ENCODE measurements around the gene USP43. TPM values are rescaled to one million over a fixed set of nuclear protein-coding genes. Genes with fewer than 3 reads are reported as not detected.

USP43 gene
- total and polyA plus RNA-seq, 4 donors, result 2.9 to 9.8 (median 4.3) TPM

DNA sequence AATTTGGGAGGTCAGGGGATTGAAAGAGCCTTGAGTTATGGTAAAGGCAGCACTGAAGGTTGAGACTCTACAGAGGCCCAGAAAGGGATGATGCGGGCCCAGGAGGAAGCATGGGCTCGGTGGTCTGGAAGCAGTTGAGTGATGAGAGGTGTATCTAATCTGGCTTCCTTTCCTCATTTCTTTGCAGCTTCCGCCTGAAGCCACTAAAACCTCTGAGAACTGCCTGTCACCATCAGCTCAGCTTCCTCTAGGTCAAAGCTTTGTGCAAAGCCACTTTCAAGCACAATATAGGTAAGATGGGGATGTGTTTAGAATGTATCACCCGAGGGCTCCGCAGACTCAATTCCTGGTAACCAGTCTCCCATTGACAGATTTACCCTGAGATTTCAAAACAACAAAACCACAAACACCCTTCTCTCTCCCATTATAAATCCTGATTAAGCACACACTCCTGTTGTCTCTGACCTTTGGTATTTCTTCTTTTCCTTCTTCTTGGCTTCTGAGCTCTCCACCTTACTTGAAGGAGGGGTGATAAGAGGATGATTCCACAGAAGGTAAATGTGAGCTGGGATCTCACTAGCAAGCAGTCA, 21.2 kb downstream of the USP43 start:
- H3K27me3 ChIP-seq (ENCODE audit: control insufficient read depth in 3 of 3, insufficient read depth in 3 of 3, low read length in 2 of 3), result no peaks in the 10 kb centered on the region
- WGBS, 2 donors, result 45 to 67% methylated on average over 5 of the region's 5 CpGs
- H3K27ac ChIP-seq (ENCODE audit: low read depth in 1 of 2, low read length in 1 of 2), result no peak overlapping the region
- peaks cover 0 to 6% (median 0%) of the 10 kb centered on the region in 5 donors for H3K4me1 ChIP-seq (ENCODE audit: control insufficient read depth in 5 of 5, insufficient read depth in 5 of 5, low read length in 5 of 5)
- no peak for ATAC-seq (ENCODE audit: insufficient read depth, low FRiP score)
- no peak overlapping the region for H3K9ac ChIP-seq (ENCODE audit: insufficient read depth in 1 of 2, low read length in 2 of 2)
- DNase-seq, result no peak
- TF ChIP-seq, protein P1, sequence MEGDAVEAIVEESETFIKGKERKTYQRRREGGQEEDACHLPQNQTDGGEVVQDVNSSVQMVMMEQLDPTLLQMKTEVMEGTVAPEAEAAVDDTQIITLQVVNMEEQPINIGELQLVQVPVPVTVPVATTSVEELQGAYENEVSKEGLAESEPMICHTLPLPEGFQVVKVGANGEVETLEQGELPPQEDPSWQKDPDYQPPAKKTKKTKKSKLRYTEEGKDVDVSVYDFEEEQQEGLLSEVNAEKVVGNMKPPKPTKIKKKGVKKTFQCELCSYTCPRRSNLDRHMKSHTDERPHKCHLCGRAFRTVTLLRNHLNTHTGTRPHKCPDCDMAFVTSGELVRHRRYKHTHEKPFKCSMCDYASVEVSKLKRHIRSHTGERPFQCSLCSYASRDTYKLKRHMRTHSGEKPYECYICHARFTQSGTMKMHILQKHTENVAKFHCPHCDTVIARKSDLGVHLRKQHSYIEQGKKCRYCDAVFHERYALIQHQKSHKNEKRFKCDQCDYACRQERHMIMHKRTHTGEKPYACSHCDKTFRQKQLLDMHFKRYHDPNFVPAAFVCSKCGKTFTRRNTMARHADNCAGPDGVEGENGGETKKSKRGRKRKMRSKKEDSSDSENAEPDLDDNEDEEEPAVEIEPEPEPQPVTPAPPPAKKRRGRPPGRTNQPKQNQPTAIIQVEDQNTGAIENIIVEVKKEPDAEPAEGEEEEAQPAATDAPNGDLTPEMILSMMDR (IDR thresholded peaks at IDR 0.05; ENCODE audit: control extremely low read depth, extremely low read depth), result no peak
- H3K4me3 ChIP-seq, result no peak overlapping the region
- no peaks in the 10 kb centered on the region for H3K9me3 ChIP-seq (ENCODE audit: control insufficient read depth in 4 of 4, insufficient read depth in 3 of 4, low read length in 3 of 4)
- H3K36me3 ChIP-seq (ENCODE audit: control insufficient read depth in 4 of 4, insufficient read depth in 4 of 4, low read length in 4 of 4), result no peaks in the 10 kb centered on the region

DNA sequence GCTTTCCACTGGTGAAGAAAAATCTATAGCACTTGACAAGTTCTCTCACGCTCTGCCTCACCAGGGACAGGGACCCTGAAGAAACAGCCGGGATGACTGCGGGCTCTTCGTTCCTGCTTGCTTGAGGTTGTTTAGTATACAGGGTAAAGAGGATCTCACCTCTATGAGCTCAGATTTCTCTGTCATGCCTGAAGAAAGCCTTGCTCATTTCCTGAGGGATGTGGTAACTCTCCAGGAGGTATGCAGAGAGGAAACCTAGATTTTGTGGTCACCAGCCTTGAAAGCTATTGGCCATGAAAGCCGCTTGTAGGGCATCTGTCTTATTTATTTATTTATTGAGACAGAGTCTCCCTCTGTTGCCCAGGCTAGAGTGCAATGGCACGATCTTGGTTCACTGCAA, 23.2 kb downstream of the USP43 start:
- no peaks in the 10 kb centered on the region for H3K36me3 ChIP-seq (ENCODE audit: control insufficient read depth in 4 of 4, insufficient read depth in 4 of 4, low read length in 4 of 4)
- ATAC-seq (ENCODE audit: insufficient read depth, low FRiP score) (no peak), DNase-seq (no peak)
- H3K27ac ChIP-seq (ENCODE audit: low read depth in 1 of 2, low read length in 1 of 2), result no peak overlapping the region
- no peak overlapping the region for H3K4me3 ChIP-seq
- TF ChIP-seq, protein P1 (IDR thresholded peaks at IDR 0.05; ENCODE audit: control extremely low read depth, extremely low read depth), result no peak
- no peaks in the 10 kb centered on the region for H3K9me3 ChIP-seq (ENCODE audit: control insufficient read depth in 4 of 4, insufficient read depth in 3 of 4, low read length in 3 of 4)
- 47 to 65% methylated on average over 6 of the region's 6 CpGs for WGBS, 2 donors
- no peak overlapping the region for H3K9ac ChIP-seq (ENCODE audit: insufficient read depth in 1 of 2, low read length in 2 of 2)
- peaks cover 0 to 6% (median 0%) of the 10 kb centered on the region in 5 donors for H3K4me1 ChIP-seq (ENCODE audit: control insufficient read depth in 5 of 5, insufficient read depth in 5 of 5, low read length in 5 of 5)
- no peaks in the 10 kb centered on the region for H3K27me3 ChIP-seq (ENCODE audit: control insufficient read depth in 3 of 3, insufficient read depth in 3 of 3, low read length in 2 of 3)

DNA sequence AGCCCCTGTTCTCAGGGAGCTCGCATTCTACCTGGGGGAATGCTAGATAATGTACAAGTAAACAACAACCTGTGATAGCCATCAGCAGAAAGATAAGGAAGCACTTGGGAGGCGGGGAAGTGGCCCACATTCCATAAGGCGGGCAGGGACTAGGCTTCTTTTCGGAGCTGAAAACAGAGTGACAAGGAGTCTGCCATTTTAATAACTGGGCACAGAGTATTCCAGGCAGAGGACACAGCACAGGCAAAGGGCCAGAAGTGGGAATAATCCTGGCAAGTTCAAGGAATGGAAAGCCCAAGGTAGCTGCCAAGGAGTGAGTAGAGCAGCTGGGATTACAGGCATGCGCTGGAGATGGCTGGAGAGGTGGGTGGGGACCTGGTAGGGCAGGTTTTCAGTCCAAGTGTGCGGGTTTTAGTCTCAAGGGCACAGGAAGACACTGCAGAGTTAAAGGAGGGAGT, 24.3 kb downstream of the USP43 start:
- Histone ChIP-seq H3K9me3 (ENCODE audit: control insufficient read depth in 4 of 4, insufficient read depth in 3 of 4, low read length in 3 of 4) (no peaks in the 10 kb centered on the region), H3K4me3 (no peak overlapping the region), H3K4me1 (ENCODE audit: control insufficient read depth in 5 of 5, insufficient read depth in 5 of 5, low read length in 5 of 5) (peaks cover 0 to 6% (median 0%) of the 10 kb centered on the region in 5 donors), H3K9ac (ENCODE audit: insufficient read depth in 1 of 2, low read length in 2 of 2) (no peak overlapping the region), H3K27me3 (ENCODE audit: control insufficient read depth in 3 of 3, insufficient read depth in 3 of 3, low read length in 2 of 3) (no peaks in the 10 kb centered on the region), H3K27ac (ENCODE audit: low read depth in 1 of 2, low read length in 1 of 2) (no peak overlapping the region), H3K36me3 (ENCODE audit: control insufficient read depth in 4 of 4, insufficient read depth in 4 of 4, low read length in 4 of 4) (no peaks in the 10 kb centered on the region)
- 54 to 77% methylated on average over 6 of the region's 6 CpGs for WGBS, 2 donors
- TF ChIP-seq, protein P1 (IDR thresholded peaks at IDR 0.05; ENCODE audit: control extremely low read depth, extremely low read depth), result no peak
- ATAC-seq (ENCODE audit: insufficient read depth, low FRiP score) (no peak), DNase-seq (peak in 1 of 3 donors; percentile 17)

DNA sequence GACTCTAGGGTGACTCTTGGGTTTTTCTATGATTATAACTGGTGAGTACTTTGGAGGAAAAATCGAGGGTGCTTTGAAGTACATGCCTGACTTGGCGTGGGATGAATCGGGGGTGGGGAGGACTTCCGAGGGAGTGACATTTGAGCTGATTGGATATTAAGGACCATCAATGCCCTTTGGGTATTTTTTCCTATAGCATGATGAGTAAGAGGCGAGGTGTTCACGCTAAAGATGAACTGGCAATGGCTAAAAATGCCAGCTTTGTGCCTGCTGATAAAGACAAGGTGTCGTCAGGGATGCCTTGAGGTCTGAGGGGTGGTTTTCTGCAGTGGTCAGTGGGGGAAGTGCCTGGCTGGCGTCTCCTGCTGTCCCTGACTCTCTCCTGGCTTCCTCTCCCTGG, 25.3 kb downstream of the USP43 start:
- no peak for ATAC-seq (ENCODE audit: insufficient read depth, low FRiP score)
- no peaks in the 10 kb centered on the region for H3K36me3 ChIP-seq (ENCODE audit: control insufficient read depth in 4 of 4, insufficient read depth in 4 of 4, low read length in 4 of 4)
- H3K9ac ChIP-seq (ENCODE audit: insufficient read depth in 1 of 2, low read length in 2 of 2), result no peak overlapping the region
- no peak overlapping the region for H3K27ac ChIP-seq (ENCODE audit: low read depth in 1 of 2, low read length in 1 of 2)
- H3K9me3 ChIP-seq (ENCODE audit: control insufficient read depth in 4 of 4, insufficient read depth in 3 of 4, low read length in 3 of 4), result no peaks in the 10 kb centered on the region
- no peaks in the 10 kb centered on the region for H3K27me3 ChIP-seq (ENCODE audit: control insufficient read depth in 3 of 3, insufficient read depth in 3 of 3, low read length in 2 of 3)
- peaks cover 0 to 6% (median 0%) of the 10 kb centered on the region in 5 donors for H3K4me1 ChIP-seq (ENCODE audit: control insufficient read depth in 5 of 5, insufficient read depth in 5 of 5, low read length in 5 of 5)
- TF ChIP-seq, protein P1 (IDR thresholded peaks at IDR 0.05; ENCODE audit: control extremely low read depth, extremely low read depth), result no peak
- no peak overlapping the region for H3K4me3 ChIP-seq
- no peak for DNase-seq
- WGBS, 2 donors, result 77 to 88% methylated on average over 8 of the region's 8 CpGs

All from lung (tissue), 12 donors.